Stimulated activated CD4-positive, alpha-beta T cell treated with anti-CD3 and anti-CD28 coated beads, Interleukin-1b, Interleukin-23, amount 100 ng/mL, for 48 hours (primary cell): ENCODE results near the gene RALGPS1.

Source experiments
- DNase-seq: peaks from one replicate; pipeline ENCODE4 v3.0.0-alpha.2; 2020

Gene RALGPS1

GRCh38 chr9:126956917-126957686, 42.5 kb downstream of the RALGPS1 start:
- no peak for DNase-seq

DNA sequence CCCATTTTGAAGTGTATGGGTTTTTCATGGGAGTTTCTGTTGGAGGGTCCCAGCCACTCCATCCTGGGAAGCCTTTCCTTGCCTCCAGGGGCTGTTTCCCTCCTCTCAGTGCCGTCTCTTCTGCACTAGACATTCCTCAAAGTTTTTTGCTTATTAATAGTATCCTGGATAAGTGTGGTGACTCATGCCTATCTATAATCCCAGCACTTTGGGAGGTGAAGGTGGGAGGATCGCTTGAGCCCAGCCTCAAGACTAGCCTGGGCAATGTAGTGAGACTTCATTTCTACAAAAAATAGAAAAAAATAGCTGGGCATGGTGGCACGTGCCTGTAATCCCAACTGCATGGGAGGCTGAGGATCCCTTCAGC, 43.1 kb downstream of the RALGPS1 start:
- no peak for DNase-seq

DNA sequence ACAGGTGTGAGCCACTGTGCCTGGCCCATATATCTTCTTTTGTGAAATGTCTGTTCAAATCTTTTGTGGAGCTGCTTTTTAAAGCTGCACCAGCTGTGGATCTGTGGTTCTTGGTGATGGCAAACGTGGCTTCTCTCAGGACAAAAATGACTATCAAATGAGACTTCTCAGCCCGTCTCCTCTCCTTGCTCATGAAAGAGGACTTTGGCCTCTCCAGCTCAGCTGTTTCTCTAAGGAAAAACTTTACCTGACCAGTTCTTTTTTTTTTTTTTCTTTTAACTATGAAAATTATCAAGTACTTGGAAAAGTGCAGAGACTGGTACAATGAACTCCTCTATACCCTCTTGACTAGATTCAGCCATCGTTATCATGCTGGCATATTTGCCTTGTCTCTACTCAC, 44.8 kb downstream of the RALGPS1 start:
- DNase-seq, result no peak

DNA sequence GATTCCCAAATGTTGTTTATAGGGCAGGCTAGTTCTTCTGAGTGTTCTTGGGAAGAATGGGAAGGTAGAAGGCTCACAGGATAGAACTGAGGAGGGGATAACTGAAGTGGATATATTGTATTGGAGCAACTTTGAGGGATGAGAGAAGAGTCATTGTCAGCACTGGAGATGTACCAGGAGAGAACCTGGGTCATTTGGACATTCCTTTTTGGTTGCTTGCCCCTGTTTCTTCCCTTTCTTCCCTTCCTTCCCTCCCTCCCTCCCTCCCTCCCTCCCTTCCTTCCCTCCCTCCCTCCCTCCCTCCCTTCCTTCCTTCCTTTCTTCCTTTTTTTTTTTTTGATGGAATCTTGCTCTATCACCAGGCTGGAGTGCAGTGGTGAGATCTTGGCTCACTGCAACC, 45.3 kb downstream of the RALGPS1 start:
- no peak for DNase-seq

DNA sequence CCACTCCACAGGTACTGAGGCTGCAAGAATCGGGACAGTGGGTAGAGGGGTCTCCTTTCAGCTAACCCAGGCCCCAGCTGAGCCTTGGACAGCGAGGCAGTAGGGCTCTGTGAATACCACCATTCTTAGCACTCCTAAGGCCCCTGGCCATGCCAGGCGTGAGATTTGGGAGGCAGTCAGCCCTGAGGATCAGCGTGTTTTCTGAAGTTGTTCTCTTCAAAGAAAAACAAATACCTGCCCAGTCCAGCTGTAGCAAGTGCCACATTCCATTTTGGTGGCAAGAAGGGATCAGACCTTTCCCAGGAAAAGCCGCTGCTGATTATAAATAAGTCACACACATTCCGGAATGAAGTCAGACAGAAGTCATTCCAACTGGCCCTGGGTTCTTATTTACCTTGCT, 47.8 kb downstream of the RALGPS1 start:
- DNase-seq, result no peak

DNA sequence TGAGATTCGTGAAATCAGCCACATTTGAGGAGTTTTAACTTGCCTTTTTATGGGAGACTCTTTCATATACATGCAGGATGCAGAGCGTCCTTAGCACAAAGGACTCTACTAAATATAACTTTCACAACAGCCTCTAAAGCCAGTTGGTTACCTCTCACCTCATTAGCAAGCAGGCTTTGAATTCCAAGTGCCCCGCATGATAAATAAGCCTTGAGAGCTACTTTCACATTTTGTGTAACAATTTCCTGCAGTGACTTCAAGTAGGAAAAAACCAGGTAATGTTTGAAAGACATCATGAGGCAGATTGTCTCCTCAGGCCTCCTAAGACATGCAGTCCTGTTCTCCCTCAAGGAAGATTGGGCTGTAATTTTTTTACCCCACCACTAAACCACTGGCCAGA, 50.5 kb downstream of the RALGPS1 start:
- no peak for DNase-seq

- DNase-seq, result peak; percentile 36
These were observed 51.2 kb downstream of the RALGPS1 start for GRCh38 chr9:126965541-126966428.

DNA sequence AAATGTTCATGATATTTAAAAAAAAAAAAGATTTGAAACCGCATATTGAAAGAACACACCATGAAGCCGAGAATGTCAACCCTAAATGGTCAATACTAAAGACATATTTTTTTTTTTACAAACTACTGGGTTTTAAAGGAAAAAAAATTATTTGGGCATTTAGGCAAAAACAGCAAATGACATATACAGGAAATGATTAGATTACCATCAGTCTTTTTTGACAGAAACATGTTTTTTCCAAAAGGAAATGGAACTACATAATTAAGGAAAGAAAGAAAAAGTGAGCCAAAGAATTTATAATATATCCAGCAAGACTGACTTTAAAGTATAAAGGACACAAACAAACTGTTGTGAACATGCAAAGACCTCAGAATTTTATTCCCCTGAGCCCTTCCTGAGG, 56.7 kb downstream of the RALGPS1 start:
- no peak for DNase-seq

DNA sequence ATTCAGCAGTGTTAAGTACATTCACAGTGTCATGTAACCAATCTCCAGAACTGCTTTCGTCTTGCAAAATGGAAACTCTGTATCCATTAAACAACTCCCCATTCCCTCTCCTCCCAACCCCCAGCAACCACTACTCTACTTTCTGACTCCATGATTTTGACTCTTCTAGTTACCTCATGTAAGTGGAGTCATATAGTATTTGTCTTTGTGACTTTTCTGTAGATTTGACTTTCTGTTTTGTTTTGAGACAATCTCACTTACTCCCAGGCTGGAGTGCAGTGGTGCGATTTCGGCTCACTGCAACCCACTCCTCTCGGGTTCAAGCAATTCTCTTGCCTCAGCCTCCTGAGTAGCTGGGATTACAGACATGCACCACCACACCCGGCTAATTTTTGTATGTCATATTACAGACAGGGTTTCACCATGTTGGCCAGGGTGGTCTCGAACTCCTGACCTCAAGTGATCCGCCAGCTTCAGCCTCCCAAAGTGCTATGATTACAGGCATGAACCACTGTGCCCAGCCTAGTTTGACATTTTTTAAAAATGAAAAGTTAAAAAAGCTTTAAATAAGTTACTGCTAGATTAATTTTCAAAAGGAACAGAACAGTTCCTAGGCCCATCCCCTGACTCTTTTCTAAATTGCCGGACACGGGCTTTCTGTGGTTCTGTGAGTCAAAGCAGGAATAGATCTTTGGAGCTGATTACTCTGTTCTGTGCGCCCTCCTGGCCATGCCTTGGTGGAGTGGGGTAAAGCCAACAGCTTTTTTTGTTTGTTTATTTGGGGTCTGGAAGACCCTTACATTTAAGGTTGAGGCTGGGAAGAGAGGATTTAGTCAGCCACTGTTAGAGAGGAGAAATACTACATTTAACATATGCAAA, 59.3 kb downstream of the RALGPS1 start:
- no peak for DNase-seq

- DNase-seq, result no peak
These were observed 60.0 kb downstream of the RALGPS1 start for GRCh38 chr9:126974594-126974993.

DNA sequence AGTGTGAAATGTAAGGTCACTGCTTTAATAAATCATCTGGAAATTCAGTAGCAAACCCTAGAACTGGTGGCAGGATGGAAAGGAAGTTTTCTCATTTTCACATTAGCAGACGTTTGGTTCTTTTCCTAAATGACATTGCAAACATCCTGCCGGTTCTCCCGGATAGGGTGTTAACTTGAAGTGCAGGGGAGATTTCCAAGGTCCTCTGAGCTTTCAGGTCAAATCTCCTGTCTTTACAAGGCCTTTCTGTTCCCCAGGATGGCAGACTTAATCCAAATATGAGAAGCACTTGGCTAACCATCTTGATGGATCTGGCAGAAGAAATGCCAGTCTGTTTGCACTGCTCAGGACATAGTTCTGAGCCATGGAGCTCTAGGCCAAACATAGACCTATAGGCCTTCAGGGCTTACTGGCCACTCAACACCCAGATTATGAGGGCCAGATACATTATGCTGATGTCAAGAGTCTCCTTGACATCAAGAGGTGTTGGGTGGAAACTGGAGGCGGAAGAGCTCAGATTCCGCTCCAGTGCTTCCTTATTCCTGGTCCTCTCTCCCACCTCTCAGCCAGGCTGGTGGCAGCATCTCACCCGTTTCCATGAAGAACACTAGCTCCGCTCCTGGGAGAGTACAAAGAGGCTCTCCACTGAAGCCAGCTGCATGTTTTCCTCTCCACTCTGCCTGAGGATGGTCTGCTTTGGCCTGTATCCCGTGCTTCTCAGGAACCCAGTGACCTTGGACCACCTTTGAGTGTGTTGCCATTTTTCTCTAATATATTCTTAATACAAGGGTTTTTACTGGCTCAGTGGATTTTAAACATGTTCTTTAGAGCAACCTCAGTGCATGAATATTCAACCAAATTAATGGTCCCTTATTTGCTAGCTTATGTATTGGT, 61.0 kb downstream of the RALGPS1 start:
- DNase-seq, result no peak

- DNase-seq, result no peak
These were observed 64.9 kb downstream of the RALGPS1 start for GRCh38 chr9:126979461-126979860.

DNA sequence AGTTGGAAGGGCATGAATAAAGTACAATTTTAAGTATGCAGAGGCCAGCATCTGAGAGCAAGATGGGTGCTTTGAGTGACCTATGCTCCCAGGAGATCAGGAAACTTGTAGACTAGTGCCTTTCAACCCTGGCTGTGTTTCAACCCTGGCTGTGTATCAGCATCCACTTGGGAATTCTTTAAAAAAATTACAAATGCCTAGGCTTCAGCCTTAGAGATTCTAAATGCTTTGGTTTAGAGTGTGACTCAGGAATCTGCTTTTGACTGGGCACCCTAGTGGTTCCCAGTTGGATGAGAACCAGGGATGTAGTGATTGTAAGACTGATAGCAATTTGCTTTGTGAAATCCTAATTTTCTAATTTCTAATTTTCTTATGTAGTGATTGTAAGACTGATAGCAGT, 65.6 kb downstream of the RALGPS1 start:
- DNase-seq, result no peak

DNA sequence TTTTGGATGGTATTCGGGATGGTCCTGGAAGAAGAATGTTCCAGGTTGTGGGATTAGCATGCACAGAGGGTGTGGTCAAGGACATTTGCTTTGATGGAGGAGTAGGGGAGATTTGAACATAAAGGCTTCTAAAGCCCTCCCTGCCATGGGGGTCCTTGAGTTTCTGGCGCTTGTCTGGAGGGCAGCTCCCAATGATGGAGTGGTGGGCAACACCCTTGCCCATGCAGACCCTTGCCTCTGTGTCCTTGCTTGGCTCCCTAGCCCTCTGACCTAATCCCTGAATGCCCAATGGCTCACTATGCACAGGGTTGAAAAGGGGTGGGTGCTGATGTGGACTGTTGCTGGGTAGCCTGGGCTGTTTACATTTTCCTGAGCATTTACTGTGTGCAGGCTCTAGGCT, 66.6 kb downstream of the RALGPS1 start:
- DNase-seq, result no peak

DNA sequence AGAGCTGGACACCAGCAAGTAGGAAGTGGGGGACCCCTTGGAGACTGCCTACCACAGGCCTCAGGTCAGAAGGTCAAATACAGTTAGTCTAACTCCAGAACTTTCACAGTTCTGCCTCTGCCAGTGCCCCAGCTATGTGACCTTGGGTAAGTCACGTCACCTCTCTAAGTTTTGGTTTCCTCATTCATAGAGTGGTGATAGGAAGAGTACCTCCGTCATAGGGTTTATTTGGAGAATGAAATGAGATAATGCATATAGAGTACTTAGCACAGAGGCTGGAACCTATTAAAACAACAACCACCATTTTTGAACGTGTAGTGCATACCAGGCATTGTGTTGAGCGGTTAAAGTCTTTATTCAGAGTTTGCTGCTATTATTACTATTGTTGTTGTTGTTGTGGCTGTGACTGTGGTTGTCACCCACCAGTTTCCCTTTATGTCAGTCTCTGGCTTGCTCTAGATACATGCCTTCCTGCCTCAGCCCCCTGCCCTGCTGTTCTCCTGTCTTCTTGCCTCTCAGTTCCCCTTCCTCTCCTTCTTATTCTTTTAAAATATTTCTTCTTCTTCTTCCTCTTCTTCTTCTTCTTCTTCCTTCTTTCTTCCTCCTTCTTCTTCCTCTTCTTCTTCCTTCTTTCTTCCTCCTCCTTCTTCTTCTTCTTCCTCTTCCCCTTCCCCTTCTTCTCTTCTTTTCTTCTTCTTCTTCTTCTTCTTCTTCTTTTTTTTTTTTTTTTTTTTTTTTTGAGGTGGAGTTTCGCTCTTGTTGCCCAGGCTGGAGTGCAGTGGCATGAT, 67.8 kb downstream of the RALGPS1 start:
- DNase-seq, result no peak

GRCh38 chr9:126983767-126984166, 69.2 kb downstream of the RALGPS1 start:
- no peak for DNase-seq

GRCh38 chr9:126984969-126985368, 70.4 kb downstream of the RALGPS1 start:
- DNase-seq, result no peak

- peak; percentile 83 for DNase-seq
These were observed 71.4 kb downstream of the RALGPS1 start for GRCh38 chr9:126985870-126986498.

GRCh38 chr9:126986506-126986951, 71.9 kb downstream of the RALGPS1 start:
- peak; percentile 16 for DNase-seq

GRCh38 chr9:126988857-126989256, 74.3 kb downstream of the RALGPS1 start:
- DNase-seq, result no peak
